ENCODE results near the gene IGF1R. TPM values are rescaled to one million over a fixed set of nuclear protein-coding genes. Genes with fewer than 3 reads are reported as not detected.

IGF1R gene
- total RNA-seq, 1 experiment from 2014 or later = 3.8 TPM

DNA sequence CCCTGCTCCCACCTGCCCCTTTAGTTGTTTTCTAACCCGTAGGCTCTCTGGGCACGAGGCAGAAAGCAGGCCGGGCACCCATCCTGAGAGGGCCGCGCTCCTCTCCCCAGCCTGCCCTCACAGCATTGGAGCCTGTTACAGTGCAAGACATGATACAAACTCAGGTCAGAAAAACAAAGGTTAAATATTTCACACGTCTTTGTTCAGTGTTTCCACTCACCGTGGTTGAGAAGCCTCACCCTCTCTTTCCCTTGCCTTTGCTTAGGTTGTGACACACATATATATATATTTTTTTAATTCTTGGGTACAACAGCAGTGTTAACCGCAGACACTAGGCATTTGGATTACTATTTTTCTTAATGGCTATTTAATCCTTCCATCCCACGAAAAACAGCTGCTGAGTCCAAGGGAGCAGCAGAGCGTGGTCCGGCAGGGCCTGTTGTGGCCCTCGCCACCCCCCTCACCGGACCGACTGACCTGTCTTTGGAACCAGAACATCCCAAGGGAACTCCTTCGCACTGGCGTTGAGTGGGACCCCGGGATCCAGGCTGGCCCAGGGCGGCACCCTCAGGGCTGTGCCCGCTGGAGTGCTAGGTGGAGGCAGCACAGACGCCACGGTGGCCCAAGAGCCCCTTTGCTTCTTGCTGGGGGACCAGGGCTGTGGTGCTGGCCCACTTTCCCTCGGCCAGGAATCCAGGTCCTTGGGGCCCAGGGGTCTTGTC, 310.7 kb downstream of the IGF1R start:
- intact Hi-C loops (cut with micrococcal nuclease) = no loop called here
- H3K79me2 ChIP-seq (ENCODE audit: low read length) = no peaks in the 10 kb centered on the region
- H3K4me3 ChIP-seq (ENCODE audit: low read length) = no peak overlapping the region
- no peaks in the 10 kb centered on the region; the same call in 1 of the 2 replicates for H3K36me3 ChIP-seq (ENCODE audit: low read depth, low read length)
- TF ChIP-seq EZH2phosphoT487 (IDR thresholded peaks at IDR 0.05; ENCODE audit: borderline replicate concordance, low read length) (no peak), EZH2 (IDR thresholded peaks at IDR 0.05; ENCODE audit: low read length, unreplicated experiment) (no peak)
- TF ChIP-seq, protein P1, sequence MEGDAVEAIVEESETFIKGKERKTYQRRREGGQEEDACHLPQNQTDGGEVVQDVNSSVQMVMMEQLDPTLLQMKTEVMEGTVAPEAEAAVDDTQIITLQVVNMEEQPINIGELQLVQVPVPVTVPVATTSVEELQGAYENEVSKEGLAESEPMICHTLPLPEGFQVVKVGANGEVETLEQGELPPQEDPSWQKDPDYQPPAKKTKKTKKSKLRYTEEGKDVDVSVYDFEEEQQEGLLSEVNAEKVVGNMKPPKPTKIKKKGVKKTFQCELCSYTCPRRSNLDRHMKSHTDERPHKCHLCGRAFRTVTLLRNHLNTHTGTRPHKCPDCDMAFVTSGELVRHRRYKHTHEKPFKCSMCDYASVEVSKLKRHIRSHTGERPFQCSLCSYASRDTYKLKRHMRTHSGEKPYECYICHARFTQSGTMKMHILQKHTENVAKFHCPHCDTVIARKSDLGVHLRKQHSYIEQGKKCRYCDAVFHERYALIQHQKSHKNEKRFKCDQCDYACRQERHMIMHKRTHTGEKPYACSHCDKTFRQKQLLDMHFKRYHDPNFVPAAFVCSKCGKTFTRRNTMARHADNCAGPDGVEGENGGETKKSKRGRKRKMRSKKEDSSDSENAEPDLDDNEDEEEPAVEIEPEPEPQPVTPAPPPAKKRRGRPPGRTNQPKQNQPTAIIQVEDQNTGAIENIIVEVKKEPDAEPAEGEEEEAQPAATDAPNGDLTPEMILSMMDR (conservative IDR thresholded peaks at IDR 0.05; ENCODE audit: low read depth, low read length) = no peak
- POLR2A ChIA-PET (ENCODE audit: unreplicated experiment) = no interaction called here
- H3K27ac ChIP-seq (ENCODE audit: low read length) = no peak overlapping the region
- H3F3A ChIP-seq (ENCODE audit: low read length, unreplicated experiment) = no peaks in the 10 kb centered on the region
- no TSS peak for BruUV-seq (replicated peaks)
- H4K20me1 ChIP-seq (ENCODE audit: low read length) = no peaks in the 10 kb centered on the region
- H3K4me1 ChIP-seq (ENCODE audit: insufficient read depth, low read length) = no peaks in the 10 kb centered on the region
- no peak overlapping the region for H3K9ac ChIP-seq (ENCODE audit: low read length)
- ATAC-seq = no peak
- no peak overlapping the region for H3K4me2 ChIP-seq (ENCODE audit: low read length)
- no peaks in the 10 kb centered on the region for H3K27me3 ChIP-seq (ENCODE audit: low read length)
- no peaks in the 10 kb centered on the region for H3K9me2 ChIP-seq (replicated peaks; ENCODE audit: low read length)
- no peak overlapping the region for H2AFZ ChIP-seq (ENCODE audit: low read length)
- H3K9me3 ChIP-seq (ENCODE audit: low read length) = no peaks in the 10 kb centered on the region
- CTCF ChIA-PET = no interaction called here
- DNase-seq = no peak

DNA sequence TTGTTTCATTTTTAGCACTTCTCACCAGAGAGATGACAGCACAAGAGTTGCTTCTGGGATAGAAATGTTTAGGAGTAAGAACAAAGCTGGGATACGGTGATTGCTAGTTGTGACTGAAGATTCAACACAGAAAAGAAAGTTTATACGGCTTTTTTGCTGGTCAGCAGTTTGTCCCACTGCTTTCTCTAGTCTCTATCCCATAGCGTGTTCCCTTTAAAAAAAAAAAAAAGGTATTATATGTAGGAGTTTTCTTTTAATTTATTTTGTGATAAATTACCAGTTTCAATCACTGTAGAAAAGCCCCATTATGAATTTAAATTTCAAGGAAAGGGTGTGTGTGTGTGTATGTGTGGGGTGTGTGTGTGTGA, 311.3 kb downstream of the IGF1R start:
- no peak for DNase-seq
- CTCF ChIA-PET = no interaction called here

More for the DNA sequence above, 311.3 kb downstream of the IGF1R start:
- ATAC-seq = no peak
- Histone ChIP-seq H3K4me3 (ENCODE audit: low read length) (no peak overlapping the region), H3K79me2 (ENCODE audit: low read length) (no peaks in the 10 kb centered on the region), H3K4me1 (ENCODE audit: insufficient read depth, low read length) (no peaks in the 10 kb centered on the region), H3K9ac (ENCODE audit: low read length) (no peak overlapping the region), H4K20me1 (ENCODE audit: low read length) (no peaks in the 10 kb centered on the region), H3K27ac (ENCODE audit: low read length) (no peak overlapping the region), H3K36me3 (ENCODE audit: low read depth, low read length) (no peaks in the 10 kb centered on the region; the same call in 1 of the 2 replicates), H3K9me2 (replicated peaks; ENCODE audit: low read length) (no peaks in the 10 kb centered on the region), H3K27me3 (ENCODE audit: low read length) (no peaks in the 10 kb centered on the region), H3F3A (ENCODE audit: low read length, unreplicated experiment) (no peaks in the 10 kb centered on the region), H2AFZ (ENCODE audit: low read length) (no peak overlapping the region), H3K9me3 (ENCODE audit: low read length) (no peaks in the 10 kb centered on the region), H3K4me2 (ENCODE audit: low read length) (no peak overlapping the region)
- intact Hi-C loops (cut with micrococcal nuclease) = no loop called here
- POLR2A ChIA-PET (ENCODE audit: unreplicated experiment) = no interaction called here
- no TSS peak for BruUV-seq (replicated peaks)
- TF ChIP-seq EZH2phosphoT487 (IDR thresholded peaks at IDR 0.05; ENCODE audit: borderline replicate concordance, low read length) (no peak), EZH2 (IDR thresholded peaks at IDR 0.05; ENCODE audit: low read length, unreplicated experiment) (no peak)
- TF ChIP-seq, protein P1 (conservative IDR thresholded peaks at IDR 0.05; ENCODE audit: low read depth, low read length) = no peak
